NCI-H2107 treated with DMSO at 0.1 percent for 48 hours (cell line): ENCODE measurements around the gene NOSIP.
A peak's percentile ranks its signal among the peaks of the same experiment; 100 is the strongest.

Experiments
- DNase-seq: peaks from one replicate; lab custom pipeline; 2025; ENCODE audit not compliant: unreplicated experiment; lab: John Stamatoyannopoulos, UW

NOSIP gene

GRCh38 chr19:49514151-49514550, 66.2 kb downstream of the NOSIP start:
- no peak for DNase-seq

GRCh38 chr19:49513746-49514118, 66.6 kb downstream of the NOSIP start:
- DNase-seq: no peak

GRCh38 chr19:49512970-49513745, 67.2 kb downstream of the NOSIP start:
- peak; percentile 86 for DNase-seq

GRCh38 chr19:49507803-49508494, 72.4 kb downstream of the NOSIP start:
- DNase-seq: no peak

- peak; percentile 44 for DNase-seq
Observed at GRCh38 chr19:49506575-49507105, 73.7 kb downstream of the NOSIP start.
